Progenitor cell of endocrine pancreas (in vitro differentiated cells): ENCODE results near the gene FLVCR1. TPM values are rescaled to one million over a fixed set of nuclear protein-coding genes. Genes with fewer than 3 reads are reported as not detected.

ENCODE experiments used
- DNase-seq: peaks from one replicate; pipeline ENCODE4 v3.0.0; 2021; ENCODE audit warnings: low spot score; ENCODE audit not compliant: unreplicated experiment
- H3K27ac Mint-ChIP-seq: 2 replicates; pipeline ENCODE4 v1.8.0; 2021; ENCODE audit warnings: mild to moderate bottlenecking, moderate library complexity, mixed read lengths
- H3K27me3 Mint-ChIP-seq: 2 replicates; pipeline ENCODE4 v1.8.0; 2021; ENCODE audit warnings: mixed read lengths
- H3K36me3 Mint-ChIP-seq: 2 replicates; pipeline ENCODE4 v1.8.0; 2022; ENCODE audit warnings: mixed read lengths; ENCODE audit not compliant: insufficient read depth
- H3K4me1 Mint-ChIP-seq: 2 replicates; pipeline ENCODE4 v1.8.0; 2021; ENCODE audit warnings: low read depth, mixed read lengths
- H3K4me3 Mint-ChIP-seq: 2 replicates; pipeline ENCODE4 v1.8.0; 2021; ENCODE audit warnings: low read depth, mild to moderate bottlenecking, moderate library complexity, mixed read lengths
- H3K9me3 Mint-ChIP-seq: 2 replicates; pipeline ENCODE4 v1.8.0; 2021; ENCODE audit warnings: low read depth, mixed read lengths
- total RNA-seq: library from RNA; stranded (reverse); gene quantifications from 2 replicates; pipeline ENCODE4 v1.2.1, GENCODE V29; 2021
- TF ChIP-seq, protein P1 (sequence below): fragments of 200-600 bp; sonication (generic); IDR thresholded peaks from one replicate; pipeline ENCODE4 v1.5.0; 2021; ENCODE audit warnings: antibody characterized with exemption, mild to moderate bottlenecking; ENCODE audit not compliant: unreplicated experiment

FLVCR1 gene
- total RNA-seq, 1 donor from 2014 or later = 31.4 TPM

DNA sequence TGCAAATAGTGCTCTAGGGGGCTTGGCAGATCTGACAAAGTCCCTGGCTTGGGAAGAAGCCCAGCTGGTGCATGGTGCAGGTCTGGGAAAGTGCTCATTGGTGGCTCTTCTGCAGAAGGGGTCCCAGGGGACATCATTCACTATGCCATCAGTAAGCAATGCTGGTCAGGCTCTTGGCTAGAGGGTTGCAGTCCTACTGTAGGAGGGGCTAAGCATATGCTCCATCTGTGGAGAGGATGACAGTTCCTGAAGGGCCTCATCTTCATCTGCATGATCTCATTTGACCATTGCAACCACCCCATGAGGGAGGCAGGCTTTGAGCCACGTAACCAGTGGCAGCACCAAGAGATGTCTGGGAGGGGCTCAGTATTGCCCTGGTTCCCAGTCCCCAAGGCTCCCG, 60.7 kb downstream of the FLVCR1 start:
- H3K9me3 Mint-ChIP-seq = no peaks in the 10 kb centered on the region
- H3K27me3 Mint-ChIP-seq = peaks cover 34% of the 10 kb centered on the region
- no peaks in the 10 kb centered on the region for H3K36me3 Mint-ChIP-seq
- no peak overlapping the region for H3K27ac Mint-ChIP-seq
- TF ChIP-seq, protein P1, sequence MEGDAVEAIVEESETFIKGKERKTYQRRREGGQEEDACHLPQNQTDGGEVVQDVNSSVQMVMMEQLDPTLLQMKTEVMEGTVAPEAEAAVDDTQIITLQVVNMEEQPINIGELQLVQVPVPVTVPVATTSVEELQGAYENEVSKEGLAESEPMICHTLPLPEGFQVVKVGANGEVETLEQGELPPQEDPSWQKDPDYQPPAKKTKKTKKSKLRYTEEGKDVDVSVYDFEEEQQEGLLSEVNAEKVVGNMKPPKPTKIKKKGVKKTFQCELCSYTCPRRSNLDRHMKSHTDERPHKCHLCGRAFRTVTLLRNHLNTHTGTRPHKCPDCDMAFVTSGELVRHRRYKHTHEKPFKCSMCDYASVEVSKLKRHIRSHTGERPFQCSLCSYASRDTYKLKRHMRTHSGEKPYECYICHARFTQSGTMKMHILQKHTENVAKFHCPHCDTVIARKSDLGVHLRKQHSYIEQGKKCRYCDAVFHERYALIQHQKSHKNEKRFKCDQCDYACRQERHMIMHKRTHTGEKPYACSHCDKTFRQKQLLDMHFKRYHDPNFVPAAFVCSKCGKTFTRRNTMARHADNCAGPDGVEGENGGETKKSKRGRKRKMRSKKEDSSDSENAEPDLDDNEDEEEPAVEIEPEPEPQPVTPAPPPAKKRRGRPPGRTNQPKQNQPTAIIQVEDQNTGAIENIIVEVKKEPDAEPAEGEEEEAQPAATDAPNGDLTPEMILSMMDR = no peak
- H3K4me3 Mint-ChIP-seq = no peak overlapping the region
- H3K4me1 Mint-ChIP-seq = peaks cover 4% of the 10 kb centered on the region
- no peak for DNase-seq

DNA sequence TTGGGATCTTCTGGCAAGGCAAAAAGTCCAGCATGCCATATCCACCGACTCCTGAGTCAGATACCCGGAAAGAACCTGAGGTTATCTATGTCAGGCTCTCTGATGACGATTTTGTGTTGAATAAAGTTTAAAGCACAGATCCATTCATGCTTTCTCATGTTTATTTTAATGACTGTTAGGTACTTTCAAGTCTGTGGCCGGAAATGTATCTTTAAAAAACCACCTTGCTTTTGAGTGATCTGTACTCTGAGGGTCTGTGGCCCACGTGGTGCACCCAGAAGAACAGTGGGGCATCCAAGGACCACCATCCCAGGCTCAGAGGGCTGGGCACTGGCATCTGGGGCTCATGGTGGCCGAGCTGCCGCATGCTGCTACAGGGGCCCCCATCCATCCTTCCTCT, 62.2 kb downstream of the FLVCR1 start:
- Mint-ChIP-seq H3K27ac (no peak overlapping the region), H3K9me3 (no peaks in the 10 kb centered on the region), H3K4me1 (peaks cover 7% of the 10 kb centered on the region), H3K27me3 (peaks cover 26% of the 10 kb centered on the region), H3K4me3 (no peak overlapping the region), H3K36me3 (no peaks in the 10 kb centered on the region)
- DNase-seq = no peak
- TF ChIP-seq, protein P1 = no peak

DNA sequence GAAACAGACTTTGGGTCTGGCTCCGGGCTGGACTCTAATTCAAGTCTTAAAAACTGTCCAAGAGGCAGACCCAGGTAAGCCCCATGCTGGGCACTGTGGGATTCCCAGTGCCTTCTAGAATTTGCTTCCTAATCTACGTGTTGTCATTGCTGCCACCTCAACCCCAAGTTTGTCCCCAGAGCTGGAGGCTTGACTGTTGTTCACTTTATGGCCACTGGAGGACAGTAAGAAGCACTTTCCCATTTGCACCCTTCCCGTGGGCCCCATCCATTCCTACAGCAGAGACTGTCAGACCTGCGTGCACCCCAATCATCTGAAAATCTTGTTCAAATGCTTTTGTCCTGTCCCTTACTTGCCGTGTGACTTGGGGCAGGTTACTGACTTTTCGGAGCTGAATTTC, 62.8 kb downstream of the FLVCR1 start:
- no peak for DNase-seq
- no peaks in the 10 kb centered on the region for H3K9me3 Mint-ChIP-seq
- no peak overlapping the region for H3K27ac Mint-ChIP-seq
- no peaks in the 10 kb centered on the region for H3K36me3 Mint-ChIP-seq
- H3K4me3 Mint-ChIP-seq = no peak overlapping the region
- peaks cover 21% of the 10 kb centered on the region for H3K27me3 Mint-ChIP-seq
- TF ChIP-seq, protein P1 = peak; percentile 25
- H3K4me1 Mint-ChIP-seq = peaks cover 7% of the 10 kb centered on the region

DNA sequence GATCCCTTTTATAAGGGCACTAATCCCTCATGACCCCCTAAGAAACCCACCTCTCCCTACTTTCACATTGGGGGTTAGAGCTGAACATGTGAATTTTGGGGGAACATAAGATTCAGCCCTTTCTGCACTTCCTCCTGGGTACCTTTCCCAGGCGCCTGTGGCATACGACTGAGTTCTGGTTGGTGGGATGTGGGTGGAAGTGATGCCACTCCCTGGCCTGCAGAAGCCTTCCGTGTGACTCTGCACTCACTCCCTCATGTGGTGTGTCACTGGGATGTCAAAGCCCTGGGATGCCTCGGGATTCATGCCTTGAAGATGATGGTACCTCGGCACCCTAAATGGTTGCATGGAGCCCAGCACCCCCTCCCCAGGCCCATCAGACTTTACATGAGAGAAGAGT, 63.9 kb downstream of the FLVCR1 start:
- peaks cover 14% of the 10 kb centered on the region for H3K27me3 Mint-ChIP-seq
- H3K36me3 Mint-ChIP-seq = no peaks in the 10 kb centered on the region
- no peak for DNase-seq
- no peaks in the 10 kb centered on the region for H3K9me3 Mint-ChIP-seq
- TF ChIP-seq, protein P1 = no peak
- H3K4me3 Mint-ChIP-seq = no peak overlapping the region
- no peak overlapping the region for H3K27ac Mint-ChIP-seq
- H3K4me1 Mint-ChIP-seq = peaks cover 3% of the 10 kb centered on the region

DNA sequence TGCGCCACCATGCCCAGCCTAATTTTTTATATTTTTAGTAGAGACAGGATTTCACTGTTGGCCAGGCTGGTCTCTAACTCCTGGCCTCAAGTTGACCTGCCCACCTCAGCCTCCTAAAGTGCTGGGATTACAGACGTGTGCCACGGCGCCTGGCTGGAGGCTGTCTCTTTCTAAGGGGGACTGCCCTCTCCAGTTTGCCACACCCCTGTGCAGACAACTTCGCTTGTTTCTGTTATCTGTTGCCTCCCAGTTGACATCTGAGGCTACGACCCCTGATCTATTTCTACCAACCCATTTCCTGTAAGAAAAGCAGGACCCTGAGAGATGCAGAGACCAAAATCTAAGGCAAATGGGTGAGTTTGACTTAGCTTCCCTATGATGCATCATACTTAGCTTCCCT, 68.3 kb downstream of the FLVCR1 start:
- no peak for DNase-seq
- Mint-ChIP-seq H3K9me3 (no peaks in the 10 kb centered on the region), H3K4me3 (no peak overlapping the region), H3K36me3 (no peaks in the 10 kb centered on the region), H3K27me3 (peaks cover 11% of the 10 kb centered on the region), H3K4me1 (peaks cover 3% of the 10 kb centered on the region), H3K27ac (no peak overlapping the region)
- TF ChIP-seq, protein P1 = no peak
